Mesenteric fat pad (tissue), 1 donor: ENCODE results near the gene SND1. TPM values are rescaled to one million over a fixed set of nuclear protein-coding genes. Genes with fewer than 3 reads are reported as not detected.

Experiments
- DNase-seq: peaks from one replicate; pipeline ENCODE4 v3.0.0-alpha.2; 2020; ENCODE audit warnings: low spot score
- total RNA-seq: library from RNA; stranded (reverse); fragmentation: NEBNext Ultra II Directional; extraction: Animal tissue kit (Norgen Biotek cat#: 25700); gene quantifications from one replicate; pipeline ENCODE4 v1.2.1, GENCODE V29; 2021
- donor health status: DM: yes; HTN: yes; CAD: no.

SND1 gene
- total RNA-seq, 1 donor from 2014 or later: 193 TPM

- DNase-seq: no peak
These were observed 74.5 kb downstream of the SND1 start for GRCh38 chr7:127726476-127726875.

- no peak for DNase-seq
These were observed 78.8 kb downstream of the SND1 start for GRCh38 chr7:127730658-127731276.

GRCh38 chr7:127731431-127732080 is 79.6 kb downstream of the SND1 start:
- DNase-seq: no peak

- no peak for DNase-seq
These were observed 80.3 kb downstream of the SND1 start for GRCh38 chr7:127732306-127732705.

- DNase-seq: no peak
These were observed 82.0 kb downstream of the SND1 start for GRCh38 chr7:127733986-127734385.

GRCh38 chr7:127736511-127736910 is 84.5 kb downstream of the SND1 start:
- DNase-seq: no peak

GRCh38 chr7:127738859-127739258 is 86.9 kb downstream of the SND1 start:
- no peak for DNase-seq

GRCh38 chr7:127741764-127742375 is 89.9 kb downstream of the SND1 start:
- DNase-seq: no peak

- DNase-seq: no peak
These were observed 93.5 kb downstream of the SND1 start for GRCh38 chr7:127745445-127745844.

- DNase-seq: no peak
These were observed 99.1 kb downstream of the SND1 start for GRCh38 chr7:127751062-127751461.

- DNase-seq: no peak
These were observed 99.8 kb downstream of the SND1 start for GRCh38 chr7:127751490-127752448.

- DNase-seq: no peak
These were observed 100.8 kb downstream of the SND1 start for GRCh38 chr7:127752829-127753228.

- DNase-seq: no peak
These were observed 102.5 kb downstream of the SND1 start for GRCh38 chr7:127754457-127754856.

- no peak for DNase-seq
These were observed 103.5 kb downstream of the SND1 start for GRCh38 chr7:127755521-127755920.

GRCh38 chr7:127755965-127756364 is 104.0 kb downstream of the SND1 start:
- no peak for DNase-seq

- DNase-seq: no peak
These were observed 106.1 kb downstream of the SND1 start for GRCh38 chr7:127758105-127758504.

- no peak for DNase-seq
These were observed 106.9 kb downstream of the SND1 start for GRCh38 chr7:127758845-127759244.

- no peak for DNase-seq
These were observed 108.0 kb downstream of the SND1 start for GRCh38 chr7:127759945-127760421.

- DNase-seq: no peak
These were observed 108.5 kb downstream of the SND1 start for GRCh38 chr7:127760436-127761031.

GRCh38 chr7:127761196-127761595 is 109.2 kb downstream of the SND1 start:
- DNase-seq: no peak

GRCh38 chr7:127764681-127765080 is 112.7 kb downstream of the SND1 start:
- no peak for DNase-seq
